H1 (cell line): ENCODE results near the gene RABGAP1. TPM values are rescaled to one million over a fixed set of nuclear protein-coding genes. Genes with fewer than 3 reads are reported as not detected.

Experiments
- CTCF ChIA-PET: fragments of 300-600 bp; sonication (Branson Sonifier 250); formaldehyde crosslinking; loops from one replicate; lab custom pipeline; 2021; ENCODE audit not compliant: partially characterized antibody; lab: Charles Lee
- POLR2A ChIA-PET: fragments of 300-600 bp; sonication (Branson Sonifier 250); formaldehyde crosslinking; loops from one replicate; lab custom pipeline; 2021; ENCODE audit warnings: inconsistent platforms; ENCODE audit not compliant: partially characterized antibody; lab: Charles Lee
- DNase-seq, 2 experiments: peaks; one replicate each; pipeline versions ENCODE4 v3.0.0 to v3.0.0-alpha.2; 2010 to 2022; ENCODE audit warnings: low spot score in 2 of 2, low read depth in 1 of 2, mixed read lengths in 1 of 2
- FAIRE-seq: peaks from 2 replicates; lab custom pipeline; 2011; peaks lifted over from hg19 to GRCh38; lab: Jason Lieb, UNC
- H2AFZ ChIP-seq: 2 replicates; pipeline ENCODE4 v1.8.1; 2012; ENCODE audit warnings: low read length, inconsistent platforms
- H2AK5ac ChIP-seq: 2 replicates; pipeline ENCODE4 v1.6.1; 2013; ENCODE audit warnings: low read depth, low read length
- H2BK120ac ChIP-seq: replicated peaks from 2 replicates; pipeline ENCODE3; 2013; ENCODE audit warnings: low read depth, low read length, inconsistent platforms
- H2BK12ac ChIP-seq: 2 replicates; pipeline ENCODE4 v1.6.1; 2013; ENCODE audit warnings: low read depth, low read length
- H2BK15ac ChIP-seq: 2 replicates; pipeline ENCODE4 v1.6.1; 2013; ENCODE audit warnings: low read length
- H2BK20ac ChIP-seq: 2 replicates; pipeline ENCODE4 v1.6.1; 2013; ENCODE audit warnings: low read length
- H2BK5ac ChIP-seq: 2 replicates; pipeline ENCODE4 v1.6.1; 2013; ENCODE audit warnings: low read depth, low read length
- H3K14ac ChIP-seq: 2 replicates; pipeline ENCODE4 v1.6.1; 2013; ENCODE audit warnings: inconsistent platforms; ENCODE audit not compliant: insufficient read length
- H3K18ac ChIP-seq: 2 replicates; pipeline ENCODE4 v1.6.1; 2013; ENCODE audit warnings: low read length; ENCODE audit errors: extremely low read depth
- H3K23ac ChIP-seq: 2 replicates; pipeline ENCODE4 v1.6.1; 2013; ENCODE audit warnings: inconsistent platforms; ENCODE audit not compliant: insufficient read length
- H3K23me2 ChIP-seq: 2 replicates; pipeline ENCODE4 v1.6.1; 2013; ENCODE audit warnings: low read depth, low read length
- H3K27ac ChIP-seq: 2 replicates; pipeline ENCODE4 v1.6.1; 2011; ENCODE audit warnings: low read depth, low read length, inconsistent platforms
- H3K27me3 ChIP-seq, 4 experiments: replicated peaks in 1 of 4; 1 replicate in 1 of 4; 2 replicates in 3 of 4; pipeline versions ENCODE4 v1.6.1 to v1.8.1; 2011 to 2013; ENCODE audit warnings: low read length in 3 of 4, mild to moderate bottlenecking in 3 of 4, inconsistent platforms in 2 of 4, mixed read lengths in 2 of 4, moderate library complexity in 1 of 4; ENCODE audit not compliant: control insufficient read depth in 3 of 4, insufficient read depth in 3 of 4; ENCODE audit errors: extremely low read depth in 1 of 4
- H3K36me3 ChIP-seq, 4 experiments: 2 replicates each; pipeline versions ENCODE4 v1.6.1 to v1.8.1; 2011 to 2013; ENCODE audit warnings: mild to moderate bottlenecking in 4 of 4, low read length in 3 of 4, moderate library complexity in 2 of 4, control low read depth in 1 of 4, inconsistent platforms in 1 of 4; ENCODE audit not compliant: insufficient read depth in 4 of 4, control insufficient read depth in 2 of 4
- H3K4ac ChIP-seq: replicated peaks from 2 replicates; pipeline ENCODE3; 2013; ENCODE audit warnings: low read length, low read depth, mixed read lengths, inconsistent platforms; ENCODE audit not compliant: insufficient read length
- H3K4me1 ChIP-seq, 4 experiments: replicated peaks in 1 of 4; 1 replicate in 1 of 4; 2 replicates in 3 of 4; pipeline versions ENCODE4 v1.6.1 to v1.8.1; 2011 to 2013; ENCODE audit warnings: low read length in 3 of 4, inconsistent platforms in 2 of 4, mixed read lengths in 1 of 4; ENCODE audit not compliant: insufficient read depth in 4 of 4, control insufficient read depth in 3 of 4
- H3K4me2 ChIP-seq, 2 experiments: 2 replicates each; pipeline versions ENCODE4 v1.6.1 to v1.8.1; 2011 to 2013; ENCODE audit warnings: low read depth in 2 of 2, low read length in 2 of 2, control low read depth in 1 of 2, inconsistent platforms in 1 of 2, mild to moderate bottlenecking in 1 of 2; ENCODE audit not compliant: insufficient read depth in 1 of 2
- H3K4me3 ChIP-seq, 4 experiments: fragments of 200-600, 300-600 bp in 1 of 4; sonication (generic), shearing (Covaris generic), sonication (Bioruptor Twin) in 1 of 4; 2 replicates each; pipeline versions ENCODE4 v1.5.1 to v1.8.1; 2011 to 2016; ENCODE audit warnings: low read length in 4 of 4, low read depth in 3 of 4, control low read depth in 2 of 4, inconsistent platforms in 2 of 4, mild to moderate bottlenecking in 2 of 4, mixed read lengths in 1 of 4, moderate library complexity in 1 of 4; ENCODE audit not compliant: insufficient read depth in 2 of 4; ENCODE audit errors: extremely low read depth in 1 of 4
- H3K56ac ChIP-seq: replicated peaks from 2 replicates; pipeline ENCODE3; 2013; ENCODE audit warnings: low read depth, mild to moderate bottlenecking, mixed read lengths, low read length, inconsistent platforms; ENCODE audit not compliant: insufficient read length
- H3K79me1 ChIP-seq: 2 replicates; pipeline ENCODE4 v1.6.1; 2013; ENCODE audit warnings: low read depth, low read length, control low read depth
- H3K79me2 ChIP-seq, 2 experiments: 2 replicates each; pipeline versions ENCODE4 v1.6.1 to v1.8.1; 2012 to 2013; ENCODE audit warnings: low read length in 2 of 2, mild to moderate bottlenecking in 2 of 2, inconsistent platforms in 1 of 2; ENCODE audit not compliant: insufficient read depth in 2 of 2, control insufficient read depth in 1 of 2
- H3K9ac ChIP-seq, 4 experiments: replicated peaks in 1 of 4; 1 replicate in 1 of 4; 2 replicates in 3 of 4; pipeline versions ENCODE4 v1.6.1 to v1.8.1; 2011 to 2013; ENCODE audit warnings: low read depth in 3 of 4, low read length in 3 of 4, control low read depth in 2 of 4, mild to moderate bottlenecking in 2 of 4, moderate library complexity in 2 of 4, inconsistent platforms in 1 of 4; ENCODE audit errors: extremely low read depth in 1 of 4
- H3K9me3 ChIP-seq, 2 experiments: 2 replicates each; pipeline versions ENCODE4 v1.6.1 to v1.8.1; 2012 to 2013; ENCODE audit warnings: mild to moderate bottlenecking in 2 of 2, moderate library complexity in 2 of 2, control low read depth in 1 of 2, inconsistent platforms in 1 of 2, low read depth in 1 of 2, low read length in 1 of 2, mixed read lengths in 1 of 2; ENCODE audit not compliant: insufficient read depth in 2 of 2
- H4K20me1 ChIP-seq, 2 experiments: replicated peaks in 1 of 2; 2 replicates each; pipeline versions ENCODE3 to v1.8.1; 2011 to 2013; ENCODE audit warnings: inconsistent platforms in 2 of 2, low read length in 2 of 2, mild to moderate bottlenecking in 1 of 2; ENCODE audit not compliant: insufficient read depth in 2 of 2, control insufficient read depth in 1 of 2
- H4K5ac ChIP-seq: 2 replicates; pipeline ENCODE4 v1.6.1; 2013; ENCODE audit warnings: low read length, low read depth, mixed read lengths, inconsistent platforms; ENCODE audit not compliant: insufficient read length
- H4K8ac ChIP-seq: 2 replicates; pipeline ENCODE4 v1.8.0; 2013; ENCODE audit warnings: mild to moderate bottlenecking, moderate library complexity, low read length, inconsistent platforms; ENCODE audit not compliant: insufficient read depth; ENCODE audit errors: extremely low read depth
- H4K91ac ChIP-seq: replicated peaks from 2 replicates; pipeline ENCODE3; 2013; ENCODE audit warnings: low read length, mixed read lengths, inconsistent platforms; ENCODE audit not compliant: insufficient read length
- BRCA1 ChIP-seq: IDR thresholded peaks from 2 replicates; pipeline ENCODE4 v1.6.1; 2012; ENCODE audit warnings: low read depth, low read length, improper control_type of control experiment
- CTBP2 ChIP-seq: IDR thresholded peaks from 2 replicates; pipeline ENCODE4 v1.7.0; 2011; ENCODE audit warnings: borderline replicate concordance, mild to moderate bottlenecking, moderate library complexity, mixed read lengths, low read length; ENCODE audit not compliant: insufficient read depth, insufficient read length
- EGR1 ChIP-seq: IDR thresholded peaks from 2 replicates; pipeline ENCODE4 v1.6.1; 2011; ENCODE audit warnings: low read depth, low read length, borderline replicate concordance
- JUND ChIP-seq: IDR thresholded peaks from 2 replicates; pipeline ENCODE4 v1.6.1; 2011; ENCODE audit warnings: mild to moderate bottlenecking, improper control_type of control experiment, low read length
- MAFK ChIP-seq: IDR thresholded peaks from 2 replicates; pipeline ENCODE4 v1.6.1; 2012; ENCODE audit warnings: low read depth, mild to moderate bottlenecking, improper control_type of control experiment, low read length
- NANOG ChIP-seq: IDR thresholded peaks from 2 replicates; pipeline ENCODE4 v1.6.1; 2011; ENCODE audit warnings: low read length, low read depth, mild to moderate bottlenecking, inconsistent platforms; ENCODE audit not compliant: insufficient read depth, poor library complexity, severe bottlenecking
- PHF8 ChIP-seq: fragments of 200-600 bp; sonication (generic); conservative IDR thresholded peaks from 2 replicates; pipeline ENCODE4 v1.7.1; 2012; ENCODE audit warnings: low read depth, mild to moderate bottlenecking, inconsistent platforms, low read length, moderate library complexity
- POLR2A ChIP-seq, 2 experiments: IDR thresholded peaks; 1 replicate in 1 of 2; 2 replicates in 1 of 2; pipeline ENCODE4 v1.6.1; 2011; ENCODE audit warnings: low read depth in 2 of 2, low read length in 2 of 2, mild to moderate bottlenecking in 2 of 2; ENCODE audit errors: control extremely low read depth in 1 of 2
- RXRA ChIP-seq: IDR thresholded peaks from 2 replicates; pipeline ENCODE4 v1.6.1; 2011; ENCODE audit warnings: low read depth, mild to moderate bottlenecking, low read length, moderate library complexity; ENCODE audit not compliant: insufficient read depth
- SAP30 ChIP-seq: fragments of 300-600 bp; sonication (generic); IDR thresholded peaks from 2 replicates; pipeline ENCODE4 v1.7.1; 2012; ENCODE audit warnings: low read length, moderate library complexity, mild to moderate bottlenecking, inconsistent platforms; ENCODE audit not compliant: insufficient read depth, insufficient replicate concordance
- SIX5 ChIP-seq: IDR thresholded peaks from 2 replicates; pipeline ENCODE4 v1.6.1; 2011; ENCODE audit warnings: mild to moderate bottlenecking, low read depth, low read length
- SP1 ChIP-seq: IDR thresholded peaks from 2 replicates; pipeline ENCODE4 v1.6.1; 2011; ENCODE audit warnings: low read depth, low read length
- TAF7 ChIP-seq: optimal IDR thresholded peaks from 2 replicates; pipeline ENCODE3; 2011; ENCODE audit warnings: low read depth, mild to moderate bottlenecking, inconsistent platforms, low read length, moderate library complexity, borderline replicate concordance
- TBP ChIP-seq: IDR thresholded peaks from 2 replicates; pipeline ENCODE4 v1.6.1; 2011; ENCODE audit warnings: low read depth, low read length, improper control_type of control experiment
- WGBS, 2 experiments: shearing (Covaris generic) in 1 of 2; methylation state at CpG; one replicate each; pipeline versions ENCODE4 v1.1.6 to v1.1.7; 2013 to 2015; ENCODE audit warnings: low lambda C conversion rate in 2 of 2, mixed read lengths in 2 of 2, inconsistent platforms in 1 of 2, low coverage in 1 of 2, missing lambda C conversion rate in 1 of 2; ENCODE audit not compliant: insufficient replicate concordance in 2 of 2, insufficient coverage in 1 of 2, insufficient read length in 1 of 2; ENCODE audit errors: extremely low coverage in 1 of 2, missing lambda C conversion rate in 1 of 2; 5-methylcytosine and 5-hydroxymethylcytosine counted together
- polyA plus RNA-seq, 7 experiments: library from polyadenylated mRNA; depleted of rRNA in 3 of 7; stranded (reverse) in 5 of 7; unstranded in 2 of 7; fragments of >200 nt in 5 of 7; fragments of 200-250 nt in 2 of 7; gene quantifications; 1 replicate in 5 of 7; 2 replicates in 1 of 7; 4 replicates in 1 of 7; pipeline versions ENCODE4 v1.2.1 to v1.2.3, GENCODE V29; 2011 to 2013; ENCODE audit warnings: missing spikeins in 2 of 7, mixed read lengths in 2 of 7
- total RNA-seq: library from RNA; stranded (reverse); fragmentation: NEBNext Ultra II Directional; extraction: Animal tissue kit (Norgen Biotek cat#: 25700); gene quantifications from 2 replicates; pipeline ENCODE4 v1.2.1, GENCODE V29; 2021

RABGAP1 gene
- total and polyA plus RNA-seq, 2 of the 8 experiments (the other 6 are each of a cell fraction or from before 2014, with no cell fraction given) = 15.7 to 38.3 TPM

DNA sequence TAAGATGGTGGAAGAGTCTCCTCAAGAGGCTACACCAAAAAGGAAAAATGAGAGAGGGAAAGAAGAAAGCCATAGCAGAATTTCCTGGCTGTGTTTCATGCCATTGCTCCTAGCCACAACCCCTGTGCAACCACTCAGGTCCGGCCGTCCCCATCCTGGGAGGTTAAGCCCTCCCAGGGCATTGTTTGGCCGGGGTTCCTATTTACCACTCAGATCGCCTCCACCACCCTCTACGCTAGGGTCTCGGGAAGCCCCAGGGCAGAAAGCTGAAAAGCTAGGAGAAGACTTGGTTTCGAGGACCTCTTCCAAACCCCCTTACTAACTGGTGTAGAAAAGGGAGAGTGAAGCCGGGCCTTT is 36.4 kb upstream of the RABGAP1 start:
- peak overlapping the region; percentile 79 for H3K27ac ChIP-seq
- TF ChIP-seq POLR2A (IDR thresholded peaks at IDR 0.05; ENCODE audit: control extremely low read depth in 1 of 2, low read depth in 2 of 2, low read length in 2 of 2) (peak in 1 of 2 experiments; percentile 16), NANOG (no peak), SP1 (no peak), MAFK (no peak), TBP (peak; percentile 69), PHF8 (no peak), BRCA1 (no peak), TAF7 (peak; percentile 51), SAP30 (peak; percentile 67), CTBP2 (no peak), JUND (no peak), EGR1 (no peak), SIX5 (no peak), RXRA (no peak)

More for the DNA sequence above, 36.4 kb upstream of the RABGAP1 start:
- H3K56ac ChIP-seq = no peak overlapping the region
- H4K5ac ChIP-seq = peak overlapping the region; percentile 50
- H4K8ac ChIP-seq = peak overlapping the region; percentile 98
- no peak overlapping the region for H4K91ac ChIP-seq
- peak overlapping the region; percentile 94 to 96 (median 94) for H3K9ac ChIP-seq
- no peak overlapping the region for H3K23ac ChIP-seq
- H3K79me2 ChIP-seq = peaks cover 3 to 59% of the 10 kb centered on the region in 2 experiments; a peak in 3 of 4 replicates
- FAIRE-seq (no peak), DNase-seq (no peak)
- H3K36me3 ChIP-seq = no peaks in the 10 kb centered on the region; a peak in 1 of 8 replicates
- peak overlapping the region; percentile 42; the same call in 1 of the 2 replicates for H2BK12ac ChIP-seq
- ChIA-PET CTCF (interaction anchor here (1.2 kb wide), 1 partner anchor 8 kb away, joined by 3 read pairs; the partner anchor contains the start of gene ZBTB6), POLR2A (interaction anchor here (0.9 to 3.8 kb wide), 17 partner anchors 10 to 169 kb away, joined by 3 to 35 read pairs (median 5); partner anchors contain the start of genes PDCL, ZBTB26 and ZBTB6)
- no peak overlapping the region for H2BK20ac ChIP-seq
- no peak overlapping the region for H3K14ac ChIP-seq
- peak overlapping the region; percentile 79 for H3K18ac ChIP-seq
- H3K4me1 ChIP-seq = no peaks in the 10 kb centered on the region; a peak in 1 of 7 replicates
- H2BK15ac ChIP-seq = no peak overlapping the region
- H2AK5ac ChIP-seq = no peak overlapping the region
- peak overlapping the region; percentile 71 to 72 for H3K4me2 ChIP-seq
- H2BK5ac ChIP-seq = 0 out of 2 replicates have a peak overlapping the region, but pooled peaks have one; percentile 46
- H3K23me2 ChIP-seq = no peaks in the 10 kb centered on the region
- 1% methylated on average over 7 of the region's 8 CpGs; no CpG with 5 or more reads in 1 of the 2 experiments for WGBS, 2 experiments
- no peaks in the 10 kb centered on the region for H3K9me3 ChIP-seq
- peak overlapping the region; percentile 46 for H3K4ac ChIP-seq
- H2BK120ac ChIP-seq = no peak overlapping the region
- H3K27me3 ChIP-seq = no peaks in the 10 kb centered on the region
- no peaks in the 10 kb centered on the region for H4K20me1 ChIP-seq
- H3K79me1 ChIP-seq = no peaks in the 10 kb centered on the region
- no peak overlapping the region for H2AFZ ChIP-seq
- H3K4me3 ChIP-seq = peak overlapping the region; percentile 89 to 93 (median 92)
